SHP77 (cell line): ENCODE data around the gene HECTD4.
"Not testable (repeated sequence)": the region's sequence is repeated elsewhere in the genome, so short reads cannot be mapped to it uniquely, and the experiment has no call there.

Source experiments
- DNase-seq, 2 experiments: peaks; one replicate each; lab custom pipeline; 2025; lab: John Stamatoyannopoulos, UW

Gene HECTD4

DNA sequence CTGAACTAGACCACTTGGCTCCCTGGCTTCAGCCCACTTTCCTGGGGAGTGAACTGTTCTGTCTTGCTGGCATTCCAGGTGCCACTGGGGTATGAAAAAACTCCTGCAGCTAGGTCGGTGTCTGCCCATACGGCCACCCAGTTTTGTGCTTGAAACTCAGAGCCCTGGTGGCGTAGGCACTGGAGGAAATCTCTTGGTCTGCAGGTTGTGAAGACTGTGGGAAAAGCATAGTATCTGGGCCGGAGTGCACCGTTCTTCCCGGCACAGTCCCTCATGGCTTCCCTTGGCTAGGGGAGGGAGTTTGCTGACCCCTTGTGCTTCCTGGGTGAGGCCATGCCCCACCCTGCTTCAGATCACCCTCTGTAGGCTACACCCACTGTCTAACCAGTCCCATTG is 223.1 kb downstream of the HECTD4 start:
- no peak for DNase-seq

DNA sequence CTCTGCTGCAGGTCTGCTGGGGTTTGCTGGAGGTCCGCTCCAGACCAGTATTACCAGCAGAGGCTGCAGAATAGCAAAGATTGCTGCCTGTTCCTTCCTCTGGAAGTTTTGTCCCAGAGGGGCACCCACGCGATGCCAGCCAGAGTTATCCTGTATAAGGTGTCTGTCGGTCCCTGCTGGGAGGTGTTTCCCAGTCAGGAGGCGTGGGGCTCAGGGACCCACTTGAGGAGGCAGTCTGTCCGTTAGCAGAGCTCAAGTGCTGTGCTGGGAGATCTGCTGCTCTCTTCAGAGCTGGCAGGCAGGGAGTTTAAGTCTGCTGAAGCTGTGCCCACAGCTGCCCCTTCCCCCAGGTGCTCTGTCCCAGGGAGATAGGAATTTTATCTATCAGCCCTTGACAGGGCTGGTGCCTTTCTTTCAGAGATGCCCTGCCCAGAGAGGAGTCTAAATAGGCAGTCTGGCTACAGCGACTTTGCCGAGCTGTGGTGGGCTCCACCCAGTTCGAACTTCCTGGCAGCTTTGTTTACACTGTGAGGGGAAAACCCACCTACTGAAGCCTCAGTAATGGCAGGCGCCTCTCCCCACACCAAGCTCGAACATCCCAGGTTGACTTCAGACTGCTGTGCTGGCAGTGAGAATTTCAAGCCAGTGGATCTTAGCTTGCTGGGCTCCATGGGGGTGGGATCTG is 223.6 kb downstream of the HECTD4 start:
- not testable (repeated sequence) for DNase-seq

- DNase-seq, result no peak
Observed at GRCh38 chr12:112153893-112154219, 228.4 kb downstream of the HECTD4 start.

DNA sequence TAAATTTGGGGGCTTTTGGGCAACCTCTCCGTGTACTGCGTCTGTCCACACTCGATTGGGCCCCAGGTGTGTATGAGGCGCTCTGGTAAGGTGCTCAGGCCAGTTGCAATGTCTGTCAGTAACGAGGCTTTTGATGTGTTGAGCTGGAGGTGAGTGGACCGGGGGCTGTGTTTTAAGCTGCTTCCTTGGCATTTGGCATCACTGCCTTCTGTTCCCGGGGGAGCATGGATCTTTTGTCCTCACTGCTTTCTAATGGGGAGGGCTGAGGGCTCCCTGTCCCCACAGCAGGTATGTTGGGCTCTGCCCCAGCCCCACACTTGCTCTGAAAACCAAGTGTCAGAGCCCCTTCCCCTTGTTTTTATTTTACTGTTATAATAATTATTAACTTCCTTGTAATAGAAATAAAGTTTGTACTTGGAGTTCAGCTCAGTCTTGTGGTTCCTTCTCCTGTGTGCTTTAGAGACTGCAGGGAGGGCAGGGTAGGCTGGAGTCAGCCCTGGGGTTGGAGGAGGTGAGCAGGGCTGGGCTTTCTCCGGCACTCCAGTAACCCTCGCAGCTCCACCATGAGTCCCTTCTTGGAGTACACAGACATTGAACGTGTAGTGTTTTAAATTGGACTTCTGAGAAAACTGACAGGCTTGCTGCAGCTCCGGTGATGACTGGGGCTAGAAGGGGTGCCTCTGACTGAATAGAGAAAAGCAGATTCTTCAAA is 228.9 kb downstream of the HECTD4 start:
- no peak for DNase-seq

DNA sequence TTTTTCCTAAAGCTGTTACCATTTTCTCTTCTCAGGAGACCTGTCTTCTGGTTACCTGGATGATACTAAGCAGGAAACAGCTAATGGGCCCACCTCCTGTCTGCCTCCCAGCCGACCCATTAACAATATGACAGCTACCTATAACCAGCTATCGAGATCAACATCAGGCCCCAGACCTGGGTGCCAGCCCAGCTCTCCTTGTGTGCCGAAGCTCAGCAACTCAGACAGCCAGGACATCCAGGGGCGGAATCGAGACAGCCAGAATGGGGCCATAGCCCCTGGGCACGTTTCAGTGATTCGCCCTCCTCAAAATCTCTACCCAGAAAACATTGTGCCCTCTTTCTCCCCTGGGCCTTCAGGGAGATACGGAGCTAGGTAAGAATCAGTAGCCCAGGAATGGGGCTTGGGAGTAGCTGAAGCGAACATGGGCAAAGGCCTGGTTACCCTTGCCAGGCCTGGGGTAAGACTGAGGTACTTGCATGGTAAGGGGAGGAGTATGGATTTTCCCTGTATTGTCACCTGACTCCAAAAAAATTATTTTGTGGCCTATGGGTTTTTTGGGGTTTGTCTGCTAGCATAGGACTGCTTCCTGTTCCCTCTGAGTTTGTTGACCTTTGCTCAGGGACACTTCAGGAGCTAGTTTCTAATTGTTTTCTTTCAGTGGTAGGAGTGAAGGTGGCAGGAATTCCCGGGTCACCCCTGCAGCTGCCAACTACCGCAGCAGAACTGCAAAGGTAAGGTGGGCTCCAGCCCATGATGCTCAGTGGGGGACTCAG is 230.3 kb downstream of the HECTD4 start:
- DNase-seq, result no peak

- DNase-seq, result no peak
Observed at GRCh38 chr12:112149596-112149995, 232.6 kb downstream of the HECTD4 start.

DNA sequence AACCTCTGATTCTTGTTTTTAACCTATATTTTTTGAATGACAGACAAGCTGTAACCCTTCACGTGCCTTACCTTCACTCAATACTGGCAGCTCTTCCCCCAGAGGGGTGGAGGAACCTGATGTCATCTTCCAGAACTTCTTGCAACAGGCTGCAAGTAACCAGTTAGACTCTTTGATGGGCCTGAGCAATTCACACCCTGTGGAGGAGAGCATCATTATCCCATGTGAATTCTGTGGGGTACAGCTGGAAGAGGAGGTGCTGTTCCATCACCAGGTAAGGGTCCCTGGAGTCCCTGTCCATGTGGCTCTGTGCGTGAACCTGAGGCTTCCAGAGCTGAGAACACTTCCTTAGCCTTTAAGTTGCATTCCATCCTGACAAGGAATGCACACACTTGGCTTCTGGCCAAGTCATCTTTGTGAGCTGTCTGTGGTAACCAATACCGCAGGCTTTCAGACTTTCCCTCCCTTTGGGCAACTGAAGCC is 234.2 kb downstream of the HECTD4 start:
- DNase-seq, result no peak

- no peak for DNase-seq
Observed at GRCh38 chr12:112146123-112146522, 236.1 kb downstream of the HECTD4 start.

DNA sequence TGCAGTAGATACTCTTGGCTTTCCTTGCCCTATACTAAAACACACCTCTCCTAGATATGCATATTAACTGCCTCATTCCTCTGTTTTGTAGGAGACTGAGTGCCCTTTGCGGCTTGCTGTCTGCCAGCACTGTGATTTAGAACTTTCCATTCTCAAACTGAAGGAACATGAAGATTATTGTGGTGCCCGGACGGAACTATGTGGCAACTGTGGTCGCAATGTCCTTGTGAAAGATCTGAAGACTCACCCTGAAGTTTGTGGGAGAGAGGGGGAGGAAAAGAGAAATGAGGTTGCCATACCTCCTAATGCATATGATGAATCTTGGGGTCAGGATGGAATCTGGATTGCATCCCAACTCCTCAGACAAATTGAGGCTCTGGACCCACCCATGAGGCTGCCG is 241.5 kb downstream of the HECTD4 start:
- no peak for DNase-seq

DNA sequence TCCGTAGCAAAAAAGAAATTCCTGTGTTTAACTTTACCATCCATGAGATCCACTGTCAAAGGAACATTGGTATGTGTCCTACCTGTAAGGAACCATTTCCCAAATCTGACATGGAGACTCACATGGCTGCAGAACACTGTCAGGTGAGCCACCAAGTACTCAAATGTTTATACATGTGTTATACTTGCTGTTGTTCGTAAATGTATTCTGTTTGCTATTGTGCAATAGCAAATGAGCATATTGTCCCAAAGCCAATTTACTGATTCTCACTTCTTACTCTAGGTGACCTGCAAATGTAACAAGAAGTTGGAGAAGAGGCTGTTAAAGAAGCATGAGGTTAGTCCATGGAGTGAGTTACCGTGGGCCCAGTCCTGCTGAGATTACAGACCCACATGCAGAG is 247.5 kb downstream of the HECTD4 start:
- no peak for DNase-seq

GRCh38 chr12:112133418-112133817 is 248.8 kb downstream of the HECTD4 start:
- DNase-seq, result no peak

- DNase-seq, result no peak
Observed at GRCh38 chr12:112131686-112132085, 250.5 kb downstream of the HECTD4 start.

DNA sequence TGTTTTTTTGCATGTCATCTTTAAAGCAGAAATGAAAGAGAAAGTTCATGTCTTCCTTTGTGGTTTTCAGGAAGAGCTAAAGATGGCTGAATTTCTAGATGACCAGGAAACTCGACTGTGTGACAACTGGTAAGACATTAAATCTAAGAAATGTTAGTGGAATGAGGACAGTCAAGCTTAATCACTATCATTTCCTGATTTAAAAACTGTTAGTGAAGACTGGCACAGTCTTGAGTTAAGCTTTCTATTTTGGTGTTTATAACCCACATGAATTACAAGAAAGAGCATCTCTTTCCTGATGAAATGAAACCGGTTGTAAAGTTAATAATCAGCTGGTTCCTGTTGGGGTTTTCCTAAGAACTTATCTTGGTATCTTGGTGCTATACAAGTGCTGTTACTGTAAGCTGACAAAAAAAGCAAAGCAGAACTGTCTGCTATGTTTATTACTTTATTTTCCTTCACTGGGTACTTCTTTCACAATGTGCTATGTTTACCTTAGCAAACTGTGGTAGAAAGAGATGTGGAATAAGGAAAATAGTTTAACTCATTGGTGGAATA is 251.7 kb downstream of the HECTD4 start:
- no peak for DNase-seq

- no peak for DNase-seq
Observed at GRCh38 chr12:112126911-112127310, 255.3 kb downstream of the HECTD4 start.

DNA sequence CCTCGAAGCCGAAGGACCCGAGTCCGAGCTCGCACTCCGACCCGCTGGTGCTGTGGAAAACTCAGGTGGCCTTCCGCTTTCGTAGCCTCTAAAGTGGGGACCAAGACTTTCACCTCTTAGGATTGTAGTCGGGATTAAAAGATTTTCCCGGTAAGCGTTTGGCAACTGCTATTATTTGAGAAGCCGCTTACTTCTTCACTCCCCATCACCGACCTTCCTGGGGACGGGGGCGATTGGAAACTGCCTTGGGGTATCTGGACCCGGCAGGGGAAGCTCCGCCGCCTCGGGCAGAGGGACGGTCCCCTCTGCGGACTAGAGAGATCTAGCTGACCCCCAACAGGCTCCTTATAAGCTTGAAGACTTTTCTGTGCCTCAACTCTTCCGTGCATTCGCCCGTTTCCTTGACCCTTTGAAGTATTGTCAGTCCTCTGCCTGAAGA is 256.2 kb downstream of the HECTD4 start:
- no peak for DNase-seq

- peak; percentile 97 to 99 for DNase-seq
Observed at GRCh38 chr12:112125250-112125999, 256.8 kb downstream of the HECTD4 start, which contains the start of gene TRAFD1. Gene TRAFD1 (plus strand): TSS chr12:112125560. CDS start chr12:112130523, 4,963 bp downstream.

DNA sequence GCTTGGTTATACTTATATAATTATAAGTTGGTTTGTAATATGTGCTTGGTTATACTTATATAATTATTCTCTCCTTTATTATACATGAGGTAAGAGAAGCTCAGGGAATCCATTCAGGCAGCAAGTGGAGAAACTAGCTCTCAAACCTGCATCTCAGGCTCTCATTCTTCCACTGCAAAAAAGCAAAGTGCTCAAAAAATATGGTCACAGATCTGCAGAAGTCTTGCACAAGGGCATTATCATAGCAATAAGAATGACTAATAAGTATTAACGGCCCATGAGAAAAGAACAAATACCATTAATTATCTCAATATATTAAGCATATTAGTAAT is 257.3 kb downstream of the HECTD4 start:
- no peak for DNase-seq

DNA sequence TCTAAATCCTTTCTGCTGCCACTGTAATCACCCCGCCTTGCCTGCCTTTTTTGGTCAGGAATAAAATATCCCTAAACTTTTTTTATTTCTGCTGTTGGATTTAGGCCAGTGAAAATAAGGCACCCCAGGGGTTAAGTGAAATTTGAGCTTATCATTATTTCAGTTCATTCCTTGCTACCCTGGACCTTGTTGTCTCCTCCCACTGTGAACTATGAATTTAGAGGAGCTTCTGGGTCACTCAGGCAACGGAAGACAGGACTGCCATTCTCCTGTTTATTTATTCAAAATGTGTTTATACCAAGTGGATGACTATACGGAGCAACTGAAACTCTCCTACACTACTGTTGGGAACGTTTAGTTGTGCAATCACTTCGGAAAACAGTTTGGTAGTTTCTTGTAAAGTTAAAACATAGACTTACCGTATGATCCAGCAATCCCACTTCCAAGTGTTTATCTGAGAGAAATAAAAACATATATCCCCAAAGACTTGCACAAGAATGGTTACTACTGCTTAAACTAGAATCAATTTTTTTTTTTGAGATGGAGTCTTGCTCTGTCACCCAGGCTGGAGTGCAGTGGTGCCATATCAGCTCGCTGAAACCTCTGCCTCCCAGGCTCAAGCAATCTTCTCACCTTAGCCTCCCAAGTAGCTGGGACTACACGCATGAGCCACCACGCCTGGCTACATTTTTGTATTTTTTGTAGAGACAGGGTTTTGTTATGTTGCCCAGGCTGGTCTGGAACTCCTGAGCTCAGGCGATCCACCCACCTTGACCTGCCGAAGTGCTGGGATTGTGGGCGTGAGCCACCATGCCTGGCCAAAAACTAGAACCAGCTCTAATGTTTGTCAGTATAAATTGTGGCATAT is 259.2 kb downstream of the HECTD4 start:
- no peak for DNase-seq

- DNase-seq, result peak in 1 of 2 experiments; percentile 10
Observed at GRCh38 chr12:112121780-112122565, 260.3 kb downstream of the HECTD4 start.

GRCh38 chr12:112117685-112118084 is 264.5 kb downstream of the HECTD4 start:
- DNase-seq, result no peak
